Bronchial epithelial cell (primary cell): ENCODE results near the gene P3H1. TPM values are rescaled to one million over a fixed set of nuclear protein-coding genes. Genes with fewer than 3 reads are reported as not detected.

Experiments
- DNase-seq: peaks from one replicate; pipeline ENCODE4 v3.0.0-alpha.2; 2010; ENCODE audit warnings: low read depth
- FAIRE-seq: peaks from 2 replicates; lab custom pipeline; 2011; peaks lifted over from hg19 to GRCh38; lab: Jason Lieb, UNC
- H3K27me3 ChIP-seq: 2 replicates; pipeline ENCODE4 v1.5.1; 2011; ENCODE audit warnings: low read length; ENCODE audit not compliant: control insufficient read depth, insufficient read depth
- H3K36me3 ChIP-seq: 2 replicates; pipeline ENCODE4 v1.5.1; 2011; ENCODE audit warnings: low read length; ENCODE audit not compliant: control insufficient read depth, insufficient read depth
- H3K4me3 ChIP-seq: 2 replicates; pipeline ENCODE4 v1.5.1; 2011; ENCODE audit warnings: mild to moderate bottlenecking, low read depth, low read length, control low read depth
- total RNA-seq: library from RNA; depleted of rRNA; stranded (reverse); fragments of >200 nt; gene quantifications from 2 replicates; pipeline ENCODE4 v1.2.1, GENCODE V29; 2014
- TF ChIP-seq, protein P1 (sequence below): IDR thresholded peaks from 2 replicates; pipeline ENCODE4 v1.5.1; 2011; ENCODE audit warnings: mild to moderate bottlenecking, moderate library complexity, low read length, control low read depth, inconsistent platforms; ENCODE audit not compliant: insufficient read depth, severe bottlenecking

The P3H1 gene
- total RNA-seq, 1 donor from 2014 or later = 15.8 TPM

DNA sequence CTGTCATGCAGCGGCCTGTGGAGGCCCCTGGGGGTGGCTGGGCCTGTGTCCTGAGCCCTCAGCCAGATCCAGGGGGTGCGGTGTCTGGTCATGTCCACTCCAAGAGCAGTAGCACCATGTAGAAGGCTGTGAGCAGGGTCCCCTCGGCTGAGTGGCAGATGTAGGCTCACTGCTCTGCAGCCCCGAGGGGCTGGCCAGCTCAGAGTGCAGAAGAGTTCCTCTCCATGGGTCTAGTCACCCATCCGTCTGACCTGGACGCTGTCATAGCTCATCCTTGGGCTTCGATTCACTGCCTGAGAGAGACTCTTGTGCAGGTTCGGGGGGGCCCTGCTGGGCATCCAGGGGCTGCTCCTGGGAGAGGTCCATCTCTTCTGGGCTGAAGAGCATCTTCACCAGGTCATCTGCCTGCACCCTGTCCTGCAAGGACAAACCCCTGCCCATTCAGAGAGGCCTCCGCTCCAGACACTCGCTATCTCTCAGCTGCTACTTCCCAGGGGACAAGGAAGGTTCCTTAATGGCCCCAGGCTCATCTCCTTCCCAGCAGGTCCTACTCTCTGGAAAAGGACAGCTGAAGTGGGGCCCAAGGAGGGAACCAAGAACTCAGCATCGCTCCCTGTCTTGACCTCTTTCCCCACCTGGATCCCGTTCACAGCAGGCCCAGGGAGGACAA lies 20.3 kb downstream of the P3H1 start:
- Histone ChIP-seq H3K36me3 (peaks cover 7% of the 10 kb centered on the region), H3K4me3 (no peak overlapping the region), H3K27me3 (no peaks in the 10 kb centered on the region)
- no peak for FAIRE-seq
- TF ChIP-seq, protein P1, sequence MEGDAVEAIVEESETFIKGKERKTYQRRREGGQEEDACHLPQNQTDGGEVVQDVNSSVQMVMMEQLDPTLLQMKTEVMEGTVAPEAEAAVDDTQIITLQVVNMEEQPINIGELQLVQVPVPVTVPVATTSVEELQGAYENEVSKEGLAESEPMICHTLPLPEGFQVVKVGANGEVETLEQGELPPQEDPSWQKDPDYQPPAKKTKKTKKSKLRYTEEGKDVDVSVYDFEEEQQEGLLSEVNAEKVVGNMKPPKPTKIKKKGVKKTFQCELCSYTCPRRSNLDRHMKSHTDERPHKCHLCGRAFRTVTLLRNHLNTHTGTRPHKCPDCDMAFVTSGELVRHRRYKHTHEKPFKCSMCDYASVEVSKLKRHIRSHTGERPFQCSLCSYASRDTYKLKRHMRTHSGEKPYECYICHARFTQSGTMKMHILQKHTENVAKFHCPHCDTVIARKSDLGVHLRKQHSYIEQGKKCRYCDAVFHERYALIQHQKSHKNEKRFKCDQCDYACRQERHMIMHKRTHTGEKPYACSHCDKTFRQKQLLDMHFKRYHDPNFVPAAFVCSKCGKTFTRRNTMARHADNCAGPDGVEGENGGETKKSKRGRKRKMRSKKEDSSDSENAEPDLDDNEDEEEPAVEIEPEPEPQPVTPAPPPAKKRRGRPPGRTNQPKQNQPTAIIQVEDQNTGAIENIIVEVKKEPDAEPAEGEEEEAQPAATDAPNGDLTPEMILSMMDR = no peak
- no peak for DNase-seq

DNA sequence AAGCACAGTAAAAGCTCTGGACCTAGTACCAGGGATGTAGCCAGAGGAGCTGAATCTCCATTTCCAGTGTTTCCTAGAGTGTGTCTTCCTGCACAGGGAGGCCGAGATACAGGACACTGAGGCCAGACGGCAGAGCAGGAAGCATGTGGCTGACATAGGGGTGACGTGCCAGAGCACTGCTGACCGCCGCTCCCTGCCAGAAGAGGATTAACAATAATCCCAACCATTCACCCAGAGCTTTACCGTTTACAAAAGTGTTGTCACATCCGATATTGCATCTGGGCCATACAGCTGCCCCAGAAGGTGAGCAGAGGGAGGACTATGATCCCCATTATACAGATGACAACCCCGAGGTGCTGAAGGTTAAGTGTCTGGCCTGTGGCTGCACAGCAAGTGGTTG lies 21.0 kb downstream of the P3H1 start:
- TF ChIP-seq, protein P1 = no peak
- Histone ChIP-seq H3K36me3 (peaks cover 7% of the 10 kb centered on the region), H3K27me3 (no peaks in the 10 kb centered on the region), H3K4me3 (no peak overlapping the region)
- FAIRE-seq (no peak), DNase-seq (no peak)

DNA sequence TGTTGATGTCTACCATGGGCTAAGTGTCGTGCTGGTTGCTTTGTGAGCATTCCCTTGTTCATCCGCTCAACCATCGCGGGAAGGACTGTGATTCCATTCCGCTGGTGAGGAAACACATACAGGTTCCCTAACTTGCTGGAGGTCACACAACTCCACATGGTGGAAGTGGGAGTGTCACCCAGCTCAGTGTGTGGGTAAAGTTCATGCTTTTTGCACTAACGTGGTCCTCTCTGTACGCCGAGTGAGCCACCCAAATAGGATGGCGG lies 22.7 kb downstream of the P3H1 start:
- DNase-seq (no peak), FAIRE-seq (no peak)
- no peak overlapping the region for H3K4me3 ChIP-seq
- H3K36me3 ChIP-seq = peaks cover 7% of the 10 kb centered on the region
- no peaks in the 10 kb centered on the region for H3K27me3 ChIP-seq
- TF ChIP-seq, protein P1 = no peak

DNA sequence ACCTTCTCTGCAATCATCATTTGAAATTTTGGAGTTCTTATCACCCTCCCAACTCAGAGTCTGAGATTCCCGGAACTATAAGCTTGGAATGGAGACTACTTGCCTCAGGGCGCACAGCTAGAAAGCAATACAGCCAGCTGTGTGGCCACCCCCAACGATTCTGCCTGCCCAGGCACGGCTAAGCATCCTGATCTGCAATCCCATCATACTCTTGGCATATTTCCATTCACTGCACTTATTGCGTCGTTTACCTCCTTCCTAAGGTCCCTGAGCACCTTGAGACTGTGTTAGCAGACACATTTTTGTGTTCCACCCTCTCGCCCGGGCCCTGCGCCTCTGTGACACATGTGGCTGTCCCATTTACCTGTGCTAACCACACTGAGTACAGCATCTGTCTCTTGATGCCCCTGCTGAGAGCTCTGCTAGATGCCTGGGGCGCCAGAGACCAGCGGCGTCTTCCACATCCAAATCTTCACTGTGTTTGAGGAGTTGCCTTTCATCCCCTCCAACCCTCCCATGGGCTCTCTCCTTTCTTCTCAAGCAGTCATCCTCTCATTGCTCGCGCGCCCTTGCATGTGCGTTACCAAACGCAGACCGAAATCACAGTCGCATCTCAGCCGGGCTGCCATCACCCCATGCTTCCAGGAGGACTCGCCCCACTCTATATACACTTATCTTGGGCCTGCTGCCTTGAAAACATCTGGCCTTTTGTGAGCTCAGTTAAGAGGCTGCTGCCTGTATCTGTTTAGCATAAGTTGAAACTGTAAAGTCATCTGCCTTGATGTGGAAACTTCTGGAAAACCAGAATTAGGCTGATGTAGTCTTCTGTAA lies 23.3 kb downstream of the P3H1 start:
- peaks cover 4% of the 10 kb centered on the region for H3K36me3 ChIP-seq
- TF ChIP-seq, protein P1 = no peak
- DNase-seq = peak; percentile 95
- peak; percentile 81 for FAIRE-seq
- no peaks in the 10 kb centered on the region for H3K27me3 ChIP-seq
- no peak overlapping the region for H3K4me3 ChIP-seq

DNA sequence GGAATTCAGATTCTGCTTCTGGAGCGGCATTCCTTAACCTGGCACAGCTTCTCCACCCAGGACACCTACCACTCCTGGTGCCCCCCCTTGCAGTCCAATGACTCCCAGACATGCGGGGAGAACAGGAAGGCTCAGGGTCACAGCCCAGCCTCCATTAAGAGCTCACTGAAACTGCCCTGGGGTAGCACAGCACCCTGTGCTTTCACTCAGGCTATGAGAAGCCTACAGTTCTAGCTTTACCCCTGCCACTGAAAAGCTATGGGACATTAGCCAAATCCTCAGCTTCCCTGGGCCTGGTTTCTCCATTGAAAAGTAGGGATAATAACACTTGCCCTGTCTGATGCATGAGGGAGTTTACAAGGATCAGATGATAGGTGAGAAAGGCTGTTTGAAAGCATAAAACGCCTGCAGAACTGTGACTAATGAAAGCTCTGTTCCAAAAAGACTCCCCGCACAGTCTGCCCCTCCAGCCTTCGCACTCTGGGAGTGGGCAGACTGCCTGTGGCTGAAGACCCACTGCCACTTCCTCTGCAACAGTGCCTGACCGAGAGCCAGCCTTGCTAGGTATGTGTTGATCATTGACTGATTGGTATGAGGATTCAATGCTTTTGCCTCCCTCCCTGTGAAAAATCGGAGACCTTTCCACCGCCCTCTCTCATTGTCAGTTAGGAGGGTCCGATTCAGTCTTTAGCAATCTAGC lies 24.1 kb downstream of the P3H1 start:
- no peak overlapping the region for H3K4me3 ChIP-seq
- TF ChIP-seq, protein P1 = no peak
- H3K27me3 ChIP-seq = no peaks in the 10 kb centered on the region
- H3K36me3 ChIP-seq = peaks cover 2% of the 10 kb centered on the region
- FAIRE-seq (no peak), DNase-seq (peak; percentile 52)
